B cell (primary cell): ENCODE results near the gene MMAB. TPM values are rescaled to one million over a fixed set of nuclear protein-coding genes. Genes with fewer than 3 reads are reported as not detected.

Source experiments
- ATAC-seq: fragments of 200-7000 bp; cut with Tn5 transposase; one replicate; pipeline ENCODE4 v1.10.0; 2021; ENCODE audit warnings: low read depth, mild to moderate bottlenecking, moderate number of reproducible peaks, moderate library complexity
- CTCF ChIA-PET: fragments of 350-600 bp; sonication (Branson Sonifier 250); formaldehyde crosslinking; loops from one replicate; lab custom pipeline; 2021; ENCODE audit warnings: antibody characterized with exemption, inconsistent platforms; lab: Charles Lee
- POLR2A ChIA-PET: fragments of 350-600 bp; sonication (Branson Sonifier 250); formaldehyde crosslinking; loops from one replicate; lab custom pipeline; 2021; ENCODE audit warnings: antibody characterized with exemption; lab: Charles Lee
- DNase-seq: peaks from one replicate; pipeline ENCODE4 v3.0.0; 2013
- H2AFZ ChIP-seq: 2 replicates; pipeline ENCODE4 v1.6.1; 2012; ENCODE audit warnings: mild to moderate bottlenecking, low read depth, low read length; ENCODE audit not compliant: insufficient read depth, poor library complexity, severe bottlenecking
- H3K27ac ChIP-seq, 2 donors: 1 replicate in 1 of 2; 2 replicates in 1 of 2; pipeline ENCODE4 v1.5.1; 2012 to 2013; ENCODE audit warnings: low read length in 2 of 2, mild to moderate bottlenecking in 2 of 2, moderate library complexity in 1 of 2
- H3K27me3 ChIP-seq, 4 experiments: fragments of 200-600 bp in 1 of 4; sonication (generic) in 1 of 4; replicated peaks in 1 of 4; 1 replicate in 2 of 4; 2 replicates in 2 of 4; pipeline versions ENCODE4 v1.6.1 to v1.7.0; 2013 to 2016; ENCODE audit warnings: low read length in 3 of 4, mild to moderate bottlenecking in 2 of 4, mixed read lengths in 1 of 4, moderate library complexity in 1 of 4; ENCODE audit not compliant: insufficient read depth in 4 of 4, control insufficient read depth in 3 of 4; ENCODE audit errors: control extremely low read depth in 1 of 4
- H3K36me3 ChIP-seq, 2 experiments: replicated peaks in 1 of 2; 1 replicate in 1 of 2; 2 replicates in 1 of 2; pipeline versions ENCODE4 v1.6.1 to v1.7.1; 2013; ENCODE audit warnings: low read length in 1 of 2; ENCODE audit not compliant: insufficient read depth in 2 of 2, control insufficient read depth in 1 of 2; ENCODE audit errors: control extremely low read depth in 1 of 2, extremely low read depth in 1 of 2
- H3K4me1 ChIP-seq, 2 donors: fragments of 200-600 bp in 1 of 2; sonication (generic) in 1 of 2; 1 replicate in 1 of 2; 2 replicates in 1 of 2; pipeline versions ENCODE4 v1.5.1 to v1.6.1; 2013 to 2017; ENCODE audit warnings: low read length in 2 of 2; ENCODE audit not compliant: control insufficient read depth in 2 of 2, insufficient read depth in 2 of 2
- H3K4me2 ChIP-seq: replicated peaks from 2 replicates; pipeline ENCODE3; 2012; ENCODE audit warnings: mild to moderate bottlenecking, low read depth, low read length; ENCODE audit not compliant: poor library complexity, severe bottlenecking
- H3K4me3 ChIP-seq, 5 experiments: fragments of 200-600 bp in 1 of 5; sonication (generic) in 1 of 5; 1 replicate in 3 of 5; 2 replicates in 2 of 5; pipeline versions ENCODE4 v1.5.1 to v1.7.0; 2011 to 2016; ENCODE audit warnings: low read length in 4 of 5, mild to moderate bottlenecking in 4 of 5, low read depth in 2 of 5, control low read depth in 1 of 5, moderate library complexity in 1 of 5; ENCODE audit not compliant: insufficient read depth in 1 of 5; ENCODE audit errors: control extremely low read depth in 1 of 5, extremely low read depth in 1 of 5
- H3K79me2 ChIP-seq: fragments of 200-600 bp; sonication (generic); one replicate; pipeline ENCODE4 v1.6.0; 2016; ENCODE audit warnings: low read length; ENCODE audit not compliant: control insufficient read depth, insufficient read depth
- H3K9ac ChIP-seq: fragments of 200-600 bp; sonication (generic); 2 replicates; pipeline ENCODE4 v1.6.1; 2017; ENCODE audit warnings: mild to moderate bottlenecking, low read length, moderate library complexity
- H3K9me3 ChIP-seq, 3 donors: one replicate each; pipeline versions ENCODE4 v1.6.1 to v1.7.1; 2013; ENCODE audit warnings: low read length in 2 of 3; ENCODE audit not compliant: control insufficient read depth in 2 of 3, insufficient read depth in 1 of 3; ENCODE audit errors: control extremely low read depth in 1 of 3
- H4K20me1 ChIP-seq: 2 replicates; pipeline ENCODE4 v1.6.0; 2012; ENCODE audit warnings: mild to moderate bottlenecking, low read length; ENCODE audit not compliant: insufficient read depth, control insufficient read depth, poor library complexity, severe bottlenecking
- H3K27ac Mint-ChIP-seq: one replicate; pipeline ENCODE4 v1.8.0; 2021; ENCODE audit warnings: mixed read lengths
- H3K27me3 Mint-ChIP-seq: one replicate; pipeline ENCODE4 v1.8.0; 2021; ENCODE audit warnings: mixed read lengths
- H3K4me1 Mint-ChIP-seq: one replicate; pipeline ENCODE4 v1.8.0; 2021; ENCODE audit warnings: mixed read lengths
- H3K4me3 Mint-ChIP-seq: one replicate; pipeline ENCODE4 v1.8.0; 2021; ENCODE audit warnings: mixed read lengths
- H3K9me3 Mint-ChIP-seq: one replicate; pipeline ENCODE4 v1.8.0; 2022; ENCODE audit warnings: mixed read lengths; ENCODE audit not compliant: insufficient read depth
- EZH2 ChIP-seq: IDR thresholded peaks from 2 replicates; pipeline ENCODE4 v1.6.1; 2012; ENCODE audit warnings: borderline replicate concordance, low read depth, mild to moderate bottlenecking, moderate library complexity, low read length; ENCODE audit not compliant: insufficient read depth, poor library complexity, severe bottlenecking
- WGBS: methylation state at CpG from one replicate; pipeline ENCODE4 v1.1.5; 2013; ENCODE audit warnings: missing lambda C conversion rate; ENCODE audit not compliant: insufficient coverage; 5-methylcytosine and 5-hydroxymethylcytosine counted together
- intact Hi-C: fragments of 100-400 bp; cut with micrococcal nuclease; formaldehyde crosslinking; loops from one replicate; pipeline ENCODE4 v1.10.0; 2022
- polyA plus RNA-seq: library from polyadenylated mRNA; depleted of rRNA; stranded (reverse); fragments of >200 nt; gene quantifications from 2 replicates; pipeline ENCODE4 v1.2.3, GENCODE V29; 2012
- total RNA-seq, 2 donors: library from RNA; stranded (reverse); fragments of 120-200 nt in 1 of 2; gene quantifications; 1 replicate in 1 of 2; 2 replicates in 1 of 2; pipeline versions ENCODE4 v1.2.3 to v1.2.4, GENCODE V29; 2013 to 2022
- TF ChIP-seq, protein P1 (sequence below): fragments of 200-600 bp; IDR thresholded peaks from one replicate; pipeline ENCODE4 v1.8.0; 2022; ENCODE audit warnings: antibody characterized with exemption, mild to moderate bottlenecking

MMAB gene
- total and polyA plus RNA-seq, 2 donors (not counting 1 experiment from before 2014, with no cell fraction given): 15.0 to 20.5 TPM

DNA sequence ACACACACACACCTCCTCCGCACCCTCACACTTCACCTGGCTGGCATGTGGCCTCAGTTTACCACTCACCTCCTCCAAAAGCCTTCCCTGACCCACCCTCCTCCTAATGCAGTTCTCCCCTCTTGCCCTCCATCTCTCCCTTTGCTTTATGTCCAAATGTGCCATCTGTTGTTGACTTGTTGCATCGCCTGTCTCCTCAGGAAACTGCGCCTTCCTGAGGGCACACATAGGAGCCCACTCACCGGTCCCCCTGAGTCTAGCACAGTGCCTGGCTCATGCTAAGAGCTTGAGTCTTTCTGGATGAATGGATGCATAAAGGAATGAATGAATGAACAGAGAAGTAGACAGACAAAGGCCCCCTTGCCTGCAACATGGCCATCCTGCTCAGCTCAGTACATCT is 34.3 kb upstream of the MMAB start:
- no peaks in the 10 kb centered on the region for H3K9me3 Mint-ChIP-seq
- H3K27ac ChIP-seq: no peak overlapping the region
- POLR2A ChIA-PET: no interaction called here
- H2AFZ ChIP-seq: no peak overlapping the region
- H3K9ac ChIP-seq: no peak overlapping the region
- CTCF ChIA-PET: interaction anchor here (1.5 kb wide), 1 partner anchor 10 kb away, joined by 4 read pairs; no protein-coding TSS in a partner anchor
- H3K36me3 ChIP-seq: no peaks in the 10 kb centered on the region
- intact Hi-C loops: no loop called here
- H3K79me2 ChIP-seq: no peaks in the 10 kb centered on the region
- peaks cover 0 to 16% (median 3%) of the 10 kb centered on the region in 4 experiments for H3K27me3 ChIP-seq
- no peak for ATAC-seq
- WGBS: 76% methylated on average over 4 of the region's 4 CpGs
- H3K4me1 ChIP-seq: no peaks in the 10 kb centered on the region
- no peaks in the 10 kb centered on the region for H4K20me1 ChIP-seq
- no peak for TF ChIP-seq EZH2
- peaks cover 0 to 4% (median 0%) of the 10 kb centered on the region in 3 donors for H3K9me3 ChIP-seq
- H3K4me3 ChIP-seq: no peak overlapping the region
- no peaks in the 10 kb centered on the region for H3K4me1 Mint-ChIP-seq
- no peak overlapping the region for H3K4me3 Mint-ChIP-seq
- H3K27me3 Mint-ChIP-seq: peaks cover 45% of the 10 kb centered on the region
- no peak overlapping the region for H3K27ac Mint-ChIP-seq
- no peak for DNase-seq
- H3K4me2 ChIP-seq: no peak overlapping the region

DNA sequence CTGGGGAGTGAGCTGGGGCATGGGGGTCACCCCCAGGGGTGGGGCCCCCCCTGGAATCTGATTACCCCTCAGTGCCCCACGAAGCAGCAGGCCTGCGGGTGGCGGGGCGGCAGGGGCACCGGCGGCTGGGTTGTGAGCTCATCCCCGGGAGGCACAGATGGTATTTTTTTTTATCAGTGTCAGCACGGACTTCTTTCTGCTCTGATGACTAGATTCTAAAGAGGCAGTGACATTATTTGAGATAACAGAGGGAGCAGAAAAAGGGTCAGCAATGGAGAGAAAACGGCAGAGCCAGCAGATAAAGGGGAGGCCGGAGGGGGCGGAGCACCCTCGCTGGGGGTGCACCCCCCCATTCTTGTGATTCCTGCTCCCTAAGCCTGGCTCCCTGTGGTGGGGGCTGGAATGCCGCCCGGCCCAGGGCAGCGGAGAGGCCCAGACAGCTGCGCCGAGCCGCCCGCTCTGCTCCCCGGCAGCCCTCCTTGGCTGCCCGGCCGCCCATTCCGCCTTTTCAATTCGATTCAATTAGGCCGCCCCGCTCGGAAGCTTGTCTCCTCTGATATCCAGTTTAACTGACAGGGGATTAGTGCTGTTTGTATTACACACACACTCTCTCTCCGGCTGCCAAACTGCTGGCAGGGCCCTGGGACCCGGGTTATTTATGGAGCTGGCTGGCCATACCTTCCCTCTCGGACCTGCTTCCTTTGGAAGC is 33.2 kb upstream of the MMAB start:
- Histone ChIP-seq H3K9ac (no peak overlapping the region), H3K4me1 (no peaks in the 10 kb centered on the region), H4K20me1 (no peaks in the 10 kb centered on the region), H3K36me3 (no peaks in the 10 kb centered on the region), H3K4me2 (no peak overlapping the region), H3K9me3 (no peaks in the 10 kb centered on the region), H3K27me3 (peaks cover 0 to 16% (median 2%) of the 10 kb centered on the region in 4 experiments), H3K4me3 (no peak overlapping the region), H3K27ac (no peak overlapping the region), H3K79me2 (no peaks in the 10 kb centered on the region), H2AFZ (no peak overlapping the region)
- H3K4me3 Mint-ChIP-seq: no peak overlapping the region
- POLR2A ChIA-PET: no interaction called here
- CTCF ChIA-PET: interaction anchor here (1.3 kb wide), 1 partner anchor 9 kb away, joined by 3 read pairs; no protein-coding TSS in a partner anchor
- intact Hi-C loops: no loop called here
- H3K4me1 Mint-ChIP-seq: no peaks in the 10 kb centered on the region
- 52% methylated on average over 21 of the region's 30 CpGs for WGBS
- no peak for DNase-seq
- H3K27me3 Mint-ChIP-seq: peaks cover 40% of the 10 kb centered on the region
- TF ChIP-seq EZH2: no peak
- TF ChIP-seq, protein P1, sequence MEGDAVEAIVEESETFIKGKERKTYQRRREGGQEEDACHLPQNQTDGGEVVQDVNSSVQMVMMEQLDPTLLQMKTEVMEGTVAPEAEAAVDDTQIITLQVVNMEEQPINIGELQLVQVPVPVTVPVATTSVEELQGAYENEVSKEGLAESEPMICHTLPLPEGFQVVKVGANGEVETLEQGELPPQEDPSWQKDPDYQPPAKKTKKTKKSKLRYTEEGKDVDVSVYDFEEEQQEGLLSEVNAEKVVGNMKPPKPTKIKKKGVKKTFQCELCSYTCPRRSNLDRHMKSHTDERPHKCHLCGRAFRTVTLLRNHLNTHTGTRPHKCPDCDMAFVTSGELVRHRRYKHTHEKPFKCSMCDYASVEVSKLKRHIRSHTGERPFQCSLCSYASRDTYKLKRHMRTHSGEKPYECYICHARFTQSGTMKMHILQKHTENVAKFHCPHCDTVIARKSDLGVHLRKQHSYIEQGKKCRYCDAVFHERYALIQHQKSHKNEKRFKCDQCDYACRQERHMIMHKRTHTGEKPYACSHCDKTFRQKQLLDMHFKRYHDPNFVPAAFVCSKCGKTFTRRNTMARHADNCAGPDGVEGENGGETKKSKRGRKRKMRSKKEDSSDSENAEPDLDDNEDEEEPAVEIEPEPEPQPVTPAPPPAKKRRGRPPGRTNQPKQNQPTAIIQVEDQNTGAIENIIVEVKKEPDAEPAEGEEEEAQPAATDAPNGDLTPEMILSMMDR: no peak
- no peak for ATAC-seq
- no peaks in the 10 kb centered on the region for H3K9me3 Mint-ChIP-seq
- H3K27ac Mint-ChIP-seq: no peak overlapping the region
